OCI-LY1 (cell line): ENCODE data around the gene MFRP.

Experiments used
- CTCF ChIP-seq: fragments of 200-600 bp; sonication (generic), shearing (Covaris generic); IDR thresholded peaks from 2 replicates; pipeline ENCODE4 v1.5.1; 2017; ENCODE audit warnings: mild to moderate bottlenecking, antibody characterized with exemption, low read length, moderate library complexity, mixed read lengths
- EZH2 ChIP-seq: fragments of 200-600 bp; sonication (generic), shearing (Covaris generic); IDR thresholded peaks from 2 replicates; pipeline ENCODE4 v1.8.0; 2017; ENCODE audit warnings: borderline replicate concordance, mixed run types, mild to moderate bottlenecking, antibody characterized with exemption, low read length, moderate library complexity, mixed read lengths

- TF ChIP-seq CTCF (no peak), EZH2 (no peak)
These were observed 1.6 kb upstream of the MFRP start for GRCh38 chr11:119347940-119348605.
